HepG2 (cell line): ENCODE measurements around the gene TNFRSF6B. TPM values are rescaled to one million over a fixed set of nuclear protein-coding genes. Genes with fewer than 3 reads are reported as not detected.
A peak's percentile ranks its signal among the peaks of the same experiment; 100 is the strongest.

Source experiments
- CHD2 ChIP-seq: IDR thresholded peaks from 2 replicates; pipeline ENCODE4 v1.6.1; 2011; ENCODE audit warnings: low read depth, low read length, improper control_type of control experiment
- HNF1A ChIP-seq, 2 experiments: sonication (generic) in 1 of 2; formaldehyde crosslinking in 1 of 2; IDR thresholded peaks; 2 replicates each; pipeline versions ENCODE4 v1.4.0 to v1.6.1; 2016 to 2020; ENCODE audit warnings: borderline replicate concordance in 1 of 2, low read depth in 1 of 2, mild to moderate bottlenecking in 1 of 2, missing genetic modification reagents in 1 of 2
- KLF13 ChIP-seq: sonication (generic); formaldehyde crosslinking; IDR thresholded peaks from 2 replicates; pipeline ENCODE4 v1.4.0; 2020; ENCODE audit warnings: mild to moderate bottlenecking, missing genetic modification reagents
- NR3C1 ChIP-seq: sonication (generic); formaldehyde crosslinking; IDR thresholded peaks from 2 replicates; pipeline ENCODE4 v1.4.0; 2020; ENCODE audit warnings: missing genetic modification reagents
- POLR2A ChIP-seq, 2 experiments: IDR thresholded peaks; 2 replicates each; pipeline ENCODE4 v1.6.1; 2011; ENCODE audit warnings: low read depth in 2 of 2, low read length in 2 of 2, mild to moderate bottlenecking in 1 of 2, moderate library complexity in 1 of 2; ENCODE audit not compliant: insufficient read depth in 1 of 2
- SOX5 ChIP-seq: IDR thresholded peaks from 2 replicates; pipeline ENCODE4 v1.6.1; 2016; ENCODE audit warnings: borderline replicate concordance
- TOPORS ChIP-seq: sonication (generic); formaldehyde crosslinking; IDR thresholded peaks from 2 replicates; pipeline ENCODE4 v1.8.0; 2023; ENCODE audit warnings: mild to moderate bottlenecking, missing genetic modification reagents
- ZHX1 ChIP-seq: sonication (generic); formaldehyde crosslinking; IDR thresholded peaks from 2 replicates; pipeline ENCODE4 v1.8.1; 2022; ENCODE audit warnings: low read depth, mild to moderate bottlenecking, missing genetic modification reagents
- ZNF367 ChIP-seq: sonication (generic); formaldehyde crosslinking; IDR thresholded peaks from 2 replicates; pipeline ENCODE4 v1.4.0; 2020; ENCODE audit warnings: missing genetic modification reagents, borderline replicate concordance
- ZNF484 ChIP-seq: sonication (generic); formaldehyde crosslinking; IDR thresholded peaks from 2 replicates; pipeline ENCODE4 v1.5.1; 2020; ENCODE audit warnings: mild to moderate bottlenecking, low read depth, missing genetic modification reagents, borderline replicate concordance
- ZNF646 ChIP-seq: sonication (generic); formaldehyde crosslinking; IDR thresholded peaks from 2 replicates; pipeline ENCODE4 v1.9.0; 2021; ENCODE audit warnings: mild to moderate bottlenecking, missing genetic modification reagents
- ZNF775 ChIP-seq: sonication (generic); formaldehyde crosslinking; IDR thresholded peaks from 2 replicates; pipeline ENCODE4 v1.4.0; 2020; ENCODE audit warnings: missing genetic modification reagents, mild to moderate bottlenecking, moderate library complexity, borderline replicate concordance
- ZNF839 ChIP-seq: sonication (generic); formaldehyde crosslinking; IDR thresholded peaks from 2 replicates; pipeline ENCODE4 v1.4.0; 2020; ENCODE audit warnings: missing genetic modification reagents, mild to moderate bottlenecking, borderline replicate concordance
- polyA plus RNA-seq, 8 experiments: library from polyadenylated mRNA; depleted of rRNA in 3 of 8; stranded (reverse) in 7 of 8; unstranded in 1 of 8; fragments of >200 nt; fragmentation: Illumina TruSeq in 4 of 8; extraction: Trizol in 4 of 8; gene quantifications; 2 replicates each; pipeline versions ENCODE4 v1.2.1 to v1.2.3, GENCODE V29; 2011 to 2016; ENCODE audit warnings: low read depth in 4 of 8, missing spikeins in 1 of 8, mixed read lengths in 1 of 8; ENCODE audit not compliant: insufficient read depth in 1 of 8
- total RNA-seq, 5 experiments: library from RNA; depleted of rRNA; stranded (reverse); fragments of >200 nt; fragmentation: Illumina TruSeq; extraction: Trizol; gene quantifications; 2 replicates each; pipeline ENCODE4 v1.2.3, GENCODE V29; 2016; ENCODE audit warnings: low read depth in 1 of 5

Gene TNFRSF6B
- total and polyA plus RNA-seq, 2 of the 13 experiments (the other 11 are each of a cell fraction or from before 2014, with no cell fraction given): 0.24 TPM; not detected in 1

- TF ChIP-seq ZHX1 (CRISPR knock-in tag) (peak; percentile 63; the same call in 1 of the 2 replicates), SOX5 (CRISPR knock-in tag) (no peak), ZNF839 (CRISPR knock-in tag) (no peak), TOPORS (CRISPR knock-in tag) (no peak), ZNF484 (CRISPR knock-in tag) (no peak), ZNF775 (CRISPR knock-in tag) (0 out of 2 replicates have a peak, but pooled peaks have one; percentile 10), CHD2 (no peak), NR3C1 (CRISPR knock-in tag) (no peak), ZNF367 (CRISPR knock-in tag) (no peak), POLR2A (IDR thresholded peaks at IDR 0.05; ENCODE audit: insufficient read depth in 1 of 2, low read depth in 2 of 2, low read length in 2 of 2) (peak in 1 of 2 experiments; percentile 18; a peak in 1 of 4 replicates), KLF13 (CRISPR knock-in tag) (0 out of 2 replicates have a peak, but pooled peaks have one; percentile 68), HNF1A (IDR thresholded peaks at IDR 0.05; ENCODE audit: low read depth) (no peak), HNF1A (CRISPR knock-in tag; IDR thresholded peaks at IDR 0.05; ENCODE audit: borderline replicate concordance) (0 out of 2 replicates have a peak, but pooled peaks have one; percentile 26), ZNF646 (CRISPR knock-in tag) (no peak)
These were observed 38.8 kb downstream of the TNFRSF6B start (continued) for GRCh38 chr20:63734946-63735858.
